ENCODE results near the gene MCRIP1. TPM values are rescaled to one million over a fixed set of nuclear protein-coding genes. Genes with fewer than 3 reads are reported as not detected.
A peak's percentile ranks its signal among the peaks of the same experiment; 100 is the strongest.

MCRIP1 gene
- total RNA-seq, 1 donor from 2014 or later: 106 TPM

DNA sequence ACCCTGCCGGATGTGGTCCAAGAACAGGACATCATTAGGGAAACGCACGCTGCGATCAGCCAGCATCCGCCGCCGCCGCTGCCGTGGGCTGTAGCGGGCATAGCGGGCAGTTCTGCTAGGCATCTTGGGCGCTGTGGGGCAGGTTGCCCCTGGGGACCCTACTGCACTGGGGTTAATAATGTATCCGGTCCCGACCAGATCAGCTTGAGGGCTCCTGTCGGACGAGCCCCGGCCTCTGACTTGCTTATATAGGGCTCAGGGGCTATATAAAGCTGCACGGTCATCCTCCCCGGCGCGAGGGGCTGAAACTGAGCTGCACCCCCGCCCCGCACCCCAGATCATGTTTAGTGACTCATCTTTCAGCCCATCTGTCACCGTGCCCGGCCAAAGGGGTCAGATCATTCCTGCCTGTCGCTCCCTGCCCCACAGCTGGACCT lies 1.8 kb upstream of the MCRIP1 start, which contains the start of gene PPP1R27:
Gene PPP1R27 (minus strand): TSS at position 220 of the 437 bp plus-strand sequence. CDS start 97 bp downstream, at position 123.
- Histone ChIP-seq H3K27me3 (ENCODE audit: insufficient read depth, low read length) (no peaks in the 10 kb centered on the region), H3K79me2 (ENCODE audit: insufficient read depth, low read length) (peaks cover 27% of the 10 kb centered on the region), H3K4me3 (ENCODE audit: insufficient read depth, low read depth, low read length) (peak within 1 kb of the TSS; percentile 69), H3K9me3 (ENCODE audit: insufficient read depth, low read depth, low read length) (no peaks in the 10 kb centered on the region), H3K36me3 (ENCODE audit: insufficient read depth, low read length) (no peaks in the 10 kb centered on the region), H2AFZ (ENCODE audit: low read depth, low read length) (peak within 1 kb of the TSS; percentile 62), H4K20me1 (ENCODE audit: insufficient read depth, low read length) (peaks cover 18% of the 10 kb centered on the region), H3K9ac (ENCODE audit: low read length) (peak within 1 kb of the TSS; percentile 95), H3K4me2 (ENCODE audit: low read length) (peak within 1 kb of the TSS; percentile 96), H3K4me1 (ENCODE audit: insufficient read depth, low read length) (peaks cover 17% of the 10 kb centered on the region), H3K27ac (ENCODE audit: low read depth, low read length) (no peak within 1 kb of the TSS)
- peaks cover 2% of the 10 kb centered on the region for H3K36me3 Mint-ChIP-seq (ENCODE audit: low read depth, unreplicated experiment)
- FAIRE-seq: no peak
- H3K4me1 Mint-ChIP-seq (ENCODE audit: low read depth, unreplicated experiment): peaks cover 3% of the 10 kb centered on the region
- DNase-seq (ENCODE audit: low read depth): no peak
- no peaks in the 10 kb centered on the region for H3K27me3 Mint-ChIP-seq (ENCODE audit: low read depth, unreplicated experiment)
- H3K9me3 Mint-ChIP-seq (ENCODE audit: unreplicated experiment): peaks cover 1% of the 10 kb centered on the region
- H3K4me3 Mint-ChIP-seq (ENCODE audit: unreplicated experiment): peak within 1 kb of the TSS; percentile 89
- no peak for TF ChIP-seq EZH2 (IDR thresholded peaks at IDR 0.05; ENCODE audit: insufficient read depth, low read length)
- TF ChIP-seq, protein P1, sequence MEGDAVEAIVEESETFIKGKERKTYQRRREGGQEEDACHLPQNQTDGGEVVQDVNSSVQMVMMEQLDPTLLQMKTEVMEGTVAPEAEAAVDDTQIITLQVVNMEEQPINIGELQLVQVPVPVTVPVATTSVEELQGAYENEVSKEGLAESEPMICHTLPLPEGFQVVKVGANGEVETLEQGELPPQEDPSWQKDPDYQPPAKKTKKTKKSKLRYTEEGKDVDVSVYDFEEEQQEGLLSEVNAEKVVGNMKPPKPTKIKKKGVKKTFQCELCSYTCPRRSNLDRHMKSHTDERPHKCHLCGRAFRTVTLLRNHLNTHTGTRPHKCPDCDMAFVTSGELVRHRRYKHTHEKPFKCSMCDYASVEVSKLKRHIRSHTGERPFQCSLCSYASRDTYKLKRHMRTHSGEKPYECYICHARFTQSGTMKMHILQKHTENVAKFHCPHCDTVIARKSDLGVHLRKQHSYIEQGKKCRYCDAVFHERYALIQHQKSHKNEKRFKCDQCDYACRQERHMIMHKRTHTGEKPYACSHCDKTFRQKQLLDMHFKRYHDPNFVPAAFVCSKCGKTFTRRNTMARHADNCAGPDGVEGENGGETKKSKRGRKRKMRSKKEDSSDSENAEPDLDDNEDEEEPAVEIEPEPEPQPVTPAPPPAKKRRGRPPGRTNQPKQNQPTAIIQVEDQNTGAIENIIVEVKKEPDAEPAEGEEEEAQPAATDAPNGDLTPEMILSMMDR (IDR thresholded peaks at IDR 0.05; ENCODE audit: insufficient read depth, low read depth, low read length): no peak
- peak within 1 kb of the TSS; percentile 95 for H3K27ac Mint-ChIP-seq (ENCODE audit: unreplicated experiment)

DNA sequence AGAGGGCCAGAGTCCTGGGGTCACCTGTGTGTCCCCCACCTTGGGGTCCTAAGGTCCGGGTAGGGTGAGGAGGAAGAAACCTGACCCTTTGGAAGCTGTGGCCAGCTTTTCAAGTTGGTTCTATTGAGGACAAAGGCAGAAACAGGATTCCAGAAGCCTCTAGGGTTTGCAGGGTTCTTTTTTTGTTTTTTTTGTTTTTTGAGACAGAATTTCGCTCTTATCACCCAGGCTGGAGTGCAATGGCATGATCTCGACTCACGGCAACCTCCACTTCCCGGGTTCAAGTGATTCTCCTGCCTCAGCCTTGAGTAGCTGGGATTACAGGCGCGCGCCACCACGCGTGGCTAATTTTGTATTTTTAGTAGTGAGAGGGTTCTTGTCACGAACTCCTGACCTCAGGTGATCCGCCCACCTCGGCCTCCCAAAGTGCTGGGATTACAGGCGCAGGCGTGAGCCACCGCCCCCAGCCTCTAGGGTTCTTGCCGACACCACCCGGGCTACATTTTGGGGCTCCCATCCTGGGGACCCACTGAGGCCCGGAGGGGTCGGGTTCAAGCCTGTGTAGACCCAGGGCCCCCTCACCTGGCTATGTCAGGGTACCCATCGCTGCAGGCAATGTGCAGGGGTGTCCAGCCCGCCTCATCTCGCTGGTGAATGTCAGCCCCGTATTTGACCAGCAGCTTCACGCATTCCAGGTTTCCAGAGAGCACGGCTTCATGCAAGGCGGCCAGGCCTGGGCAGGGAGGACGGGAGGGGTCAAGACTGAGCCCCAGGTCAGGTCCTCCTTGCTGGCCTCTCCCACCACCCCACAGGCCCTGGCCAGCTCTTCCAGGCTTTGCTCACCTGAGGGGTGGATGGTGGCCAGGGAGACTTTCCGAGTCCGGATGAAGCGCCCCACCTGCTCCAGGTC lies 1.1 kb upstream of the MCRIP1 start:
- Mint-ChIP-seq H3K36me3 (ENCODE audit: low read depth, unreplicated experiment) (peaks cover 2% of the 10 kb centered on the region), H3K27me3 (ENCODE audit: low read depth, unreplicated experiment) (no peaks in the 10 kb centered on the region), H3K9me3 (ENCODE audit: unreplicated experiment) (peaks cover 1% of the 10 kb centered on the region), H3K27ac (ENCODE audit: unreplicated experiment) (peak overlapping the region; percentile 95), H3K4me1 (ENCODE audit: low read depth, unreplicated experiment) (peaks cover 6% of the 10 kb centered on the region), H3K4me3 (ENCODE audit: unreplicated experiment) (peak overlapping the region; percentile 89)
- Histone ChIP-seq H3K4me2 (ENCODE audit: low read length) (peak overlapping the region; percentile 96), H3K9ac (ENCODE audit: low read length) (peak overlapping the region; percentile 95), H3K79me2 (ENCODE audit: insufficient read depth, low read length) (peaks cover 33% of the 10 kb centered on the region), H3K36me3 (ENCODE audit: insufficient read depth, low read length) (no peaks in the 10 kb centered on the region), H3K27ac (ENCODE audit: low read depth, low read length) (peak overlapping the region; percentile 93), H3K4me1 (ENCODE audit: insufficient read depth, low read length) (peaks cover 17% of the 10 kb centered on the region), H3K27me3 (ENCODE audit: insufficient read depth, low read length) (no peaks in the 10 kb centered on the region), H2AFZ (ENCODE audit: low read depth, low read length) (peak overlapping the region; percentile 62), H3K4me3 (ENCODE audit: insufficient read depth, low read depth, low read length) (peak overlapping the region; percentile 69), H4K20me1 (ENCODE audit: insufficient read depth, low read length) (peaks cover 25% of the 10 kb centered on the region), H3K9me3 (ENCODE audit: insufficient read depth, low read depth, low read length) (no peaks in the 10 kb centered on the region)
- DNase-seq (ENCODE audit: low read depth) (no peak), FAIRE-seq (no peak)
- no peak for TF ChIP-seq EZH2 (IDR thresholded peaks at IDR 0.05; ENCODE audit: insufficient read depth, low read length)
- TF ChIP-seq, protein P1 (IDR thresholded peaks at IDR 0.05; ENCODE audit: insufficient read depth, low read depth, low read length): no peak

All from astrocyte (in vitro differentiated cells and primary cell).